Endothelial cell of umbilical vein (primary cell): Measurements from ENCODE around the gene DCC.

ENCODE experiments used
- POLR2AphosphoS5 ChIP-seq: IDR thresholded peaks from 2 replicates; pipeline ENCODE4 v1.6.1; 2012; ENCODE audit warnings: low read depth, mild to moderate bottlenecking, control low read depth, low read length, moderate library complexity; ENCODE audit not compliant: insufficient read depth
- TF ChIP-seq, protein P1 (sequence below), 2 donors: IDR thresholded peaks; 1 replicate in 1 of 2; 2 replicates in 1 of 2; pipeline ENCODE4 v1.5.1; 2011; ENCODE audit warnings: low read length in 2 of 2, mild to moderate bottlenecking in 2 of 2, moderate library complexity in 2 of 2, control low read depth in 1 of 2, inconsistent platforms in 1 of 2, low read depth in 1 of 2; ENCODE audit not compliant: insufficient read depth in 1 of 2; ENCODE audit errors: extremely low read depth in 1 of 2

DNA sequence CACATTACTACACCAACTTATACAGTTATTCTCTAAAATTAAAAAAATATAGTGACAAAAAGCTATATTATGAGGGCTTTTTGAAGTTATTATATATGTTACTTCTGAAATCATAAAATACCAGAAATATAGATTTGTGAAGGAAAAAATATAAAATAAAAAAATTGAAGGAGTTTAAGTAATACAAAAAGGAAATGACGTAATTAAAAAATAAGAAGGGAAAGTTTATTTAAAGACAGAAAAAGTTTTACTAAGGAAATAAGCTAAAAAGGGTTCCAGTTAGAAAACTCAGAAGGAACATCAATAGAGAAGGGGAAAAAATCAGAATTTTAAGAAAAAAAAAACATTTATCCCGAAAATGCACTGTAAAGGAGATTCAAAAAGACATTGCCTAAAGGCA lies 1187.4 kb downstream of the DCC start:
- TF ChIP-seq, protein P1, sequence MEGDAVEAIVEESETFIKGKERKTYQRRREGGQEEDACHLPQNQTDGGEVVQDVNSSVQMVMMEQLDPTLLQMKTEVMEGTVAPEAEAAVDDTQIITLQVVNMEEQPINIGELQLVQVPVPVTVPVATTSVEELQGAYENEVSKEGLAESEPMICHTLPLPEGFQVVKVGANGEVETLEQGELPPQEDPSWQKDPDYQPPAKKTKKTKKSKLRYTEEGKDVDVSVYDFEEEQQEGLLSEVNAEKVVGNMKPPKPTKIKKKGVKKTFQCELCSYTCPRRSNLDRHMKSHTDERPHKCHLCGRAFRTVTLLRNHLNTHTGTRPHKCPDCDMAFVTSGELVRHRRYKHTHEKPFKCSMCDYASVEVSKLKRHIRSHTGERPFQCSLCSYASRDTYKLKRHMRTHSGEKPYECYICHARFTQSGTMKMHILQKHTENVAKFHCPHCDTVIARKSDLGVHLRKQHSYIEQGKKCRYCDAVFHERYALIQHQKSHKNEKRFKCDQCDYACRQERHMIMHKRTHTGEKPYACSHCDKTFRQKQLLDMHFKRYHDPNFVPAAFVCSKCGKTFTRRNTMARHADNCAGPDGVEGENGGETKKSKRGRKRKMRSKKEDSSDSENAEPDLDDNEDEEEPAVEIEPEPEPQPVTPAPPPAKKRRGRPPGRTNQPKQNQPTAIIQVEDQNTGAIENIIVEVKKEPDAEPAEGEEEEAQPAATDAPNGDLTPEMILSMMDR (IDR thresholded peaks at IDR 0.05; ENCODE audit: extremely low read depth in 1 of 2, insufficient read depth in 1 of 2, low read depth in 1 of 2, low read length in 2 of 2) = no peak
- TF ChIP-seq POLR2AphosphoS5 = no peak
